Calu3 (cell line): Measurements from ENCODE around the gene OR52H1. TPM values are rescaled to one million over a fixed set of nuclear protein-coding genes. Genes with fewer than 3 reads are reported as not detected.
"Not testable (repeated sequence)": the region's sequence is repeated elsewhere in the genome, so short reads cannot be mapped to it uniquely, and the experiment has no call there.

Experiments
- BruUV-seq: library from RNA; stranded (reverse); fragments of 400-500 nt; replicated peaks from 2 replicates; lab custom pipeline; 2021; lab: Mats Ljungman, UMichigan
- CTCF ChIA-PET: fragments of 300-600 bp; sonication (Branson Sonifier 250); formaldehyde crosslinking; loops from one replicate; lab custom pipeline; 2022; ENCODE audit warnings: antibody characterized with exemption; lab: Charles Lee
- DNase-seq: peaks from one replicate; pipeline ENCODE4 v3.0.0; 2022
- H3K27ac Mint-ChIP-seq: one replicate; pipeline ENCODE4 v1.8.0; 2022; ENCODE audit warnings: mixed read lengths; ENCODE audit not compliant: unreplicated experiment
- H3K27me3 Mint-ChIP-seq: one replicate; pipeline ENCODE4 v1.8.0; 2022; ENCODE audit warnings: mixed read lengths; ENCODE audit not compliant: unreplicated experiment
- H3K36me3 Mint-ChIP-seq: one replicate; pipeline ENCODE4 v1.8.0; 2022; ENCODE audit warnings: mild to moderate bottlenecking, moderate library complexity, mixed read lengths; ENCODE audit not compliant: insufficient read depth, unreplicated experiment
- H3K4me1 Mint-ChIP-seq: one replicate; pipeline ENCODE4 v1.8.0; 2022; ENCODE audit warnings: mild to moderate bottlenecking, low read depth, mixed read lengths; ENCODE audit not compliant: unreplicated experiment
- H3K4me3 Mint-ChIP-seq: one replicate; pipeline ENCODE4 v1.8.0; 2022; ENCODE audit warnings: mild to moderate bottlenecking, low read depth, moderate library complexity, mixed read lengths; ENCODE audit not compliant: unreplicated experiment
- H3K9me3 Mint-ChIP-seq: one replicate; pipeline ENCODE4 v1.8.0; 2022; ENCODE audit warnings: low read depth, mixed read lengths; ENCODE audit not compliant: unreplicated experiment
- intact Hi-C: fragments of 100-400 bp; cut with micrococcal nuclease; formaldehyde crosslinking; loops from one replicate; pipeline ENCODE4 v1.10.0; 2022; ENCODE audit not compliant: unreplicated experiment
- total RNA-seq: library from RNA; stranded (reverse); gene quantifications from 2 replicates; pipeline ENCODE4 v1.2.3, GENCODE V29; 2022
- TF ChIP-seq, protein P1 (sequence below): fragments of 200-600 bp; IDR thresholded peaks from one replicate; pipeline ENCODE4 v1.8.0; 2022; ENCODE audit warnings: antibody characterized with exemption; ENCODE audit not compliant: unreplicated experiment

Gene OR52H1
- total RNA-seq, 1 experiment from 2014 or later = not detected

GRCh38 chr11:5592615-5593014, 44.3 kb upstream of the OR52H1 start:
- no peak overlapping the region for H3K27ac Mint-ChIP-seq
- DNase-seq = no peak
- BruUV-seq = no TSS peak
- H3K36me3 Mint-ChIP-seq = peaks cover 13% of the 10 kb centered on the region
- intact Hi-C loops = no loop called here
- H3K4me1 Mint-ChIP-seq = peaks cover 18% of the 10 kb centered on the region
- H3K4me3 Mint-ChIP-seq = no peak overlapping the region
- CTCF ChIA-PET = no interaction called here
- peaks cover 3% of the 10 kb centered on the region for H3K9me3 Mint-ChIP-seq
- H3K27me3 Mint-ChIP-seq = no peaks in the 10 kb centered on the region
- TF ChIP-seq, protein P1, sequence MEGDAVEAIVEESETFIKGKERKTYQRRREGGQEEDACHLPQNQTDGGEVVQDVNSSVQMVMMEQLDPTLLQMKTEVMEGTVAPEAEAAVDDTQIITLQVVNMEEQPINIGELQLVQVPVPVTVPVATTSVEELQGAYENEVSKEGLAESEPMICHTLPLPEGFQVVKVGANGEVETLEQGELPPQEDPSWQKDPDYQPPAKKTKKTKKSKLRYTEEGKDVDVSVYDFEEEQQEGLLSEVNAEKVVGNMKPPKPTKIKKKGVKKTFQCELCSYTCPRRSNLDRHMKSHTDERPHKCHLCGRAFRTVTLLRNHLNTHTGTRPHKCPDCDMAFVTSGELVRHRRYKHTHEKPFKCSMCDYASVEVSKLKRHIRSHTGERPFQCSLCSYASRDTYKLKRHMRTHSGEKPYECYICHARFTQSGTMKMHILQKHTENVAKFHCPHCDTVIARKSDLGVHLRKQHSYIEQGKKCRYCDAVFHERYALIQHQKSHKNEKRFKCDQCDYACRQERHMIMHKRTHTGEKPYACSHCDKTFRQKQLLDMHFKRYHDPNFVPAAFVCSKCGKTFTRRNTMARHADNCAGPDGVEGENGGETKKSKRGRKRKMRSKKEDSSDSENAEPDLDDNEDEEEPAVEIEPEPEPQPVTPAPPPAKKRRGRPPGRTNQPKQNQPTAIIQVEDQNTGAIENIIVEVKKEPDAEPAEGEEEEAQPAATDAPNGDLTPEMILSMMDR = no peak

DNA sequence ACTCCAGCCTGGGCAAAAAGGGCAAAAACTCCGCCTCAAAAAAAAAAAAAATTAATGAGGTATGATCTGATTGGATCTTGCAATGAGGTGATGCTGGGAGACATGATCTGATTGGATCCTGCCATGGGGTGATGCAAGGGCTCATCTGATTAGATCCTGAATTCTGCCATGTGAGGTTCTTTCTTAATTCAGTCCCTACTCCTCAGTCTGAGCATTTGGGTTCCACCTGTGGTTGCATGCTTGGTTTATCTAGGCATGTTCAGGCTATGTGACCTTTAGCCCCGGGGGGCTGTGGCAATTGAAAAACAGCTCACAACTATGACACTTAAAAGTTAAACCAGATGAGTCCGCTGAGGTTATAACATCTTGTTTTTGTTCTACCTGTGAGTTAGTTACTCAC, 43.3 kb upstream of the OR52H1 start:
- Mint-ChIP-seq H3K27ac (no peak overlapping the region), H3K9me3 (peaks cover 3% of the 10 kb centered on the region), H3K36me3 (peaks cover 10% of the 10 kb centered on the region), H3K4me3 (no peak overlapping the region), H3K4me1 (peaks cover 9% of the 10 kb centered on the region), H3K27me3 (no peaks in the 10 kb centered on the region)
- no peak for DNase-seq
- intact Hi-C loops = no loop called here
- TF ChIP-seq, protein P1 = no peak
- CTCF ChIA-PET = interaction anchor here (0.7 kb wide), 1 partner anchor 284 kb away, joined by 5 read pairs; no protein-coding TSS in a partner anchor
- BruUV-seq = no TSS peak

- intact Hi-C loops, H3K27ac Mint-ChIP-seq, H3K9me3 Mint-ChIP-seq, H3K27me3 Mint-ChIP-seq, DNase-seq, H3K4me3 Mint-ChIP-seq, H3K4me1 Mint-ChIP-seq, CTCF ChIA-PET, H3K36me3 Mint-ChIP-seq, BruUV-seq: not testable (repeated sequence)
Observed at GRCh38 chr11:5589906-5590305, 41.6 kb upstream of the OR52H1 start.

GRCh38 chr11:5584458-5584857, 36.1 kb upstream of the OR52H1 start:
- H3K4me3 Mint-ChIP-seq, H3K27ac Mint-ChIP-seq, H3K36me3 Mint-ChIP-seq, DNase-seq, intact Hi-C loops, H3K9me3 Mint-ChIP-seq, BruUV-seq, CTCF ChIA-PET, H3K4me1 Mint-ChIP-seq, H3K27me3 Mint-ChIP-seq: not testable (repeated sequence)

GRCh38 chr11:5581014-5581413, 32.7 kb upstream of the OR52H1 start:
- Mint-ChIP-seq H3K9me3 (no peaks in the 10 kb centered on the region), H3K4me3 (no peak overlapping the region), H3K27me3 (no peaks in the 10 kb centered on the region), H3K36me3 (no peaks in the 10 kb centered on the region), H3K4me1 (no peaks in the 10 kb centered on the region), H3K27ac (no peak overlapping the region)
- no peak for DNase-seq
- intact Hi-C loops = no loop called here
- CTCF ChIA-PET = no interaction called here
- no TSS peak for BruUV-seq
- TF ChIP-seq, protein P1 = no peak
